ENCODE results near the gene CARD6. TPM values are rescaled to one million over a fixed set of nuclear protein-coding genes. Genes with fewer than 3 reads are reported as not detected.
A peak's percentile ranks its signal among the peaks of the same experiment; 100 is the strongest.

CARD6 gene
- total and polyA plus RNA-seq, 9 of the 15 experiments (the other 6 are each of a cell fraction or from before 2014, with no cell fraction given), result 3.5 to 8.3 (median 5.9) TPM

DNA sequence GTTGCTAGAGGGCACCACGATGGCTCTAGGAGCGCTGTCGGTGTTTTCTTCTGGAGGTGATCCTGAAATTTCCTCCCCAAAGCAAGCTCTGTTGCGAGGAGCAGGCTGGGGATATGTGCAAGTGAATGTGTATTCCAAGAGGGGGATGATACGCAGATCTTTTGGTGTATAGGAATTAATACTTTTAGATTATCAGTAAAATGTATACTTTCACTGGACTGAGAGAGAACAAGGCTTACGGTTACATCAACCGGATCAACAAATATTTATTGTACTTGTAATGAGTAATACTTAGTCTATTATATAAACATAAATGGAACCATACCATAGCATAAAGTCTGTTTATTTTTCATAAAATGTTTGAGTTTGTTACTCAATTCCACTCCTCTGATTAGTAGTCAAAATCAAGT is 42.4 kb upstream of the CARD6 start (continued):
- TF ChIP-seq, protein P1, sequence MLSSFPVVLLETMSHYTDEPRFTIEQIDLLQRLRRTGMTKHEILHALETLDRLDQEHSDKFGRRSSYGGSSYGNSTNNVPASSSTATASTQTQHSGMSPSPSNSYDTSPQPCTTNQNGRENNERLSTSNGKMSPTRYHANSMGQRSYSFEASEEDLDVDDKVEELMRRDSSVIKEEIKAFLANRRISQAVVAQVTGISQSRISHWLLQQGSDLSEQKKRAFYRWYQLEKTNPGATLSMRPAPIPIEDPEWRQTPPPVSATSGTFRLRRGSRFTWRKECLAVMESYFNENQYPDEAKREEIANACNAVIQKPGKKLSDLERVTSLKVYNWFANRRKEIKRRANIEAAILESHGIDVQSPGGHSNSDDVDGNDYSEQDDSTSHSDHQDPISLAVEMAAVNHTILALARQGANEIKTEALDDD (IDR thresholded peaks at IDR 0.05), result no peak
- TF ChIP-seq ZNF146 (CRISPR knock-in tag; IDR thresholded peaks at IDR 0.05; ENCODE audit: unreplicated experiment) (no peak), MYNN (IDR thresholded peaks at IDR 0.05) (peak; percentile 77), MYNN (CRISPR knock-in tag; IDR thresholded peaks at IDR 0.05) (no peak), GABPA (tag; conservative IDR thresholded peaks at IDR 0.05; ENCODE audit: low read depth) (no peak; the same call in 1 of the 2 replicates), POLR2B (IDR thresholded peaks at IDR 0.05; ENCODE audit: low read depth, partially characterized antibody) (no peak), ATF1 (CRISPR knock-in tag; IDR thresholded peaks at IDR 0.05) (no peak), ATF1 (tag; IDR thresholded peaks at IDR 0.05) (no peak), TSC22D4 (tag; IDR thresholded peaks at IDR 0.05) (no peak), SMARCE1 (IDR thresholded peaks at IDR 0.05) (no peak; the same call in 1 of the 2 replicates), ZEB2 (IDR thresholded peaks at IDR 0.05) (no peak), BCL6 (CRISPR knock-in tag; IDR thresholded peaks at IDR 0.05) (no peak), GTF2E2 (tag; IDR thresholded peaks at IDR 0.05) (no peak), MTF1 (CRISPR knock-in tag; IDR thresholded peaks at IDR 0.05; ENCODE audit: borderline replicate concordance) (no peak)
- TF ChIP-seq, protein P2, sequence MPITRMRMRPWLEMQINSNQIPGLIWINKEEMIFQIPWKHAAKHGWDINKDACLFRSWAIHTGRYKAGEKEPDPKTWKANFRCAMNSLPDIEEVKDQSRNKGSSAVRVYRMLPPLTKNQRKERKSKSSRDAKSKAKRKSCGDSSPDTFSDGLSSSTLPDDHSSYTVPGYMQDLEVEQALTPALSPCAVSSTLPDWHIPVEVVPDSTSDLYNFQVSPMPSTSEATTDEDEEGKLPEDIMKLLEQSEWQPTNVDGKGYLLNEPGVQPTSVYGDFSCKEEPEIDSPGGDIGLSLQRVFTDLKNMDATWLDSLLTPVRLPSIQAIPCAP (CRISPR knock-in tag; IDR thresholded peaks at IDR 0.05; ENCODE audit: borderline replicate concordance), result no peak
- TF ChIP-seq, protein P3, sequence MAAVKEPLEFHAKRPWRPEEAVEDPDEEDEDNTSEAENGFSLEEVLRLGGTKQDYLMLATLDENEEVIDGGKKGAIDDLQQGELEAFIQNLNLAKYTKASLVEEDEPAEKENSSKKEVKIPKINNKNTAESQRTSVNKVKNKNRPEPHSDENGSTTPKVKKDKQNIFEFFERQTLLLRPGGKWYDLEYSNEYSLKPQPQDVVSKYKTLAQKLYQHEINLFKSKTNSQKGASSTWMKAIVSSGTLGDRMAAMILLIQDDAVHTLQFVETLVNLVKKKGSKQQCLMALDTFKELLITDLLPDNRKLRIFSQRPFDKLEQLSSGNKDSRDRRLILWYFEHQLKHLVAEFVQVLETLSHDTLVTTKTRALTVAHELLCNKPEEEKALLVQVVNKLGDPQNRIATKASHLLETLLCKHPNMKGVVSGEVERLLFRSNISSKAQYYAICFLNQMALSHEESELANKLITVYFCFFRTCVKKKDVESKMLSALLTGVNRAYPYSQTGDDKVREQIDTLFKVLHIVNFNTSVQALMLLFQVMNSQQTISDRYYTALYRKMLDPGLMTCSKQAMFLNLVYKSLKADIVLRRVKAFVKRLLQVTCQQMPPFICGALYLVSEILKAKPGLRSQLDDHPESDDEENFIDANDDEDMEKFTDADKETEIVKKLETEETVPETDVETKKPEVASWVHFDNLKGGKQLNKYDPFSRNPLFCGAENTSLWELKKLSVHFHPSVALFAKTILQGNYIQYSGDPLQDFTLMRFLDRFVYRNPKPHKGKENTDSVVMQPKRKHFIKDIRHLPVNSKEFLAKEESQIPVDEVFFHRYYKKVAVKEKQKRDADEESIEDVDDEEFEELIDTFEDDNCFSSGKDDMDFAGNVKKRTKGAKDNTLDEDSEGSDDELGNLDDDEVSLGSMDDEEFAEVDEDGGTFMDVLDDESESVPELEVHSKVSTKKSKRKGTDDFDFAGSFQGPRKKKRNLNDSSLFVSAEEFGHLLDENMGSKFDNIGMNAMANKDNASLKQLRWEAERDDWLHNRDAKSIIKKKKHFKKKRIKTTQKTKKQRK (IDR thresholded peaks at IDR 0.05; ENCODE audit: borderline replicate concordance, low read depth, low read length), result no peak
- TF ChIP-seq, protein P4, sequence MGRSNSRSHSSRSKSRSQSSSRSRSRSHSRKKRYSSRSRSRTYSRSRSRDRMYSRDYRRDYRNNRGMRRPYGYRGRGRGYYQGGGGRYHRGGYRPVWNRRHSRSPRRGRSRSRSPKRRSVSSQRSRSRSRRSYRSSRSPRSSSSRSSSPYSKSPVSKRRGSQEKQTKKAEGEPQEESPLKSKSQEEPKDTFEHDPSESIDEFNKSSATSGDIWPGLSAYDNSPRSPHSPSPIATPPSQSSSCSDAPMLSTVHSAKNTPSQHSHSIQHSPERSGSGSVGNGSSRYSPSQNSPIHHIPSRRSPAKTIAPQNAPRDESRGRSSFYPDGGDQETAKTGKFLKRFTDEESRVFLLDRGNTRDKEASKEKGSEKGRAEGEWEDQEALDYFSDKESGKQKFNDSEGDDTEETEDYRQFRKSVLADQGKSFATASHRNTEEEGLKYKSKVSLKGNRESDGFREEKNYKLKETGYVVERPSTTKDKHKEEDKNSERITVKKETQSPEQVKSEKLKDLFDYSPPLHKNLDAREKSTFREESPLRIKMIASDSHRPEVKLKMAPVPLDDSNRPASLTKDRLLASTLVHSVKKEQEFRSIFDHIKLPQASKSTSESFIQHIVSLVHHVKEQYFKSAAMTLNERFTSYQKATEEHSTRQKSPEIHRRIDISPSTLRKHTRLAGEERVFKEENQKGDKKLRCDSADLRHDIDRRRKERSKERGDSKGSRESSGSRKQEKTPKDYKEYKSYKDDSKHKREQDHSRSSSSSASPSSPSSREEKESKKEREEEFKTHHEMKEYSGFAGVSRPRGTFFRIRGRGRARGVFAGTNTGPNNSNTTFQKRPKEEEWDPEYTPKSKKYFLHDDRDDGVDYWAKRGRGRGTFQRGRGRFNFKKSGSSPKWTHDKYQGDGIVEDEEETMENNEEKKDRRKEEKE (IDR thresholded peaks at IDR 0.05; ENCODE audit: borderline replicate concordance in 1 of 2, control insufficient read depth in 1 of 2, low read depth in 2 of 2, low read length in 1 of 2), result no peak
- TF ChIP-seq, protein P5, sequence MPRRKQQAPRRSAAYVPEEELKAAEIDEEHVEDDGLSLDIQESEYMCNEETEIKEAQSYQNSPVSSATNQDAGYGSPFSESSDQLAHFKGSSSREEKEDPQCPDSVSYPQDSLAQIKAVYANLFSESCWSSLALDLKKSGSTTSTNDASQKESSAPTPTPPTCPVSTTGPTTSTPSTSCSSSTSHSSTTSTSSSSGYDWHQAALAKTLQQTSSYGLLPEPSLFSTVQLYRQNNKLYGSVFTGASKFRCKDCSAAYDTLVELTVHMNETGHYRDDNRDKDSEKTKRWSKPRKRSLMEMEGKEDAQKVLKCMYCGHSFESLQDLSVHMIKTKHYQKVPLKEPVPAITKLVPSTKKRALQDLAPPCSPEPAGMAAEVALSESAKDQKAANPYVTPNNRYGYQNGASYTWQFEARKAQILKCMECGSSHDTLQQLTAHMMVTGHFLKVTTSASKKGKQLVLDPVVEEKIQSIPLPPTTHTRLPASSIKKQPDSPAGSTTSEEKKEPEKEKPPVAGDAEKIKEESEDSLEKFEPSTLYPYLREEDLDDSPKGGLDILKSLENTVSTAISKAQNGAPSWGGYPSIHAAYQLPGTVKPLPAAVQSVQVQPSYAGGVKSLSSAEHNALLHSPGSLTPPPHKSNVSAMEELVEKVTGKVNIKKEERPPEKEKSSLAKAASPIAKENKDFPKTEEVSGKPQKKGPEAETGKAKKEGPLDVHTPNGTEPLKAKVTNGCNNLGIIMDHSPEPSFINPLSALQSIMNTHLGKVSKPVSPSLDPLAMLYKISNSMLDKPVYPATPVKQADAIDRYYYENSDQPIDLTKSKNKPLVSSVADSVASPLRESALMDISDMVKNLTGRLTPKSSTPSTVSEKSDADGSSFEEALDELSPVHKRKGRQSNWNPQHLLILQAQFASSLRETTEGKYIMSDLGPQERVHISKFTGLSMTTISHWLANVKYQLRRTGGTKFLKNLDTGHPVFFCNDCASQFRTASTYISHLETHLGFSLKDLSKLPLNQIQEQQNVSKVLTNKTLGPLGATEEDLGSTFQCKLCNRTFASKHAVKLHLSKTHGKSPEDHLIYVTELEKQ (CRISPR knock-in tag; IDR thresholded peaks at IDR 0.05), result no peak
